Epidermal melanocyte (primary cell): ENCODE measurements around the gene C14orf119.

Experiments
- DNase-seq: peaks from one replicate; pipeline ENCODE4 v3.0.0; 2011; ENCODE audit warnings: low spot score; ENCODE audit not compliant: insufficient read length

Gene C14orf119

GRCh38 chr14:23060536-23061260, 34.6 kb upstream of the C14orf119 start:
- DNase-seq: no peak

- DNase-seq: peak; percentile 64
Measured at GRCh38 chr14:23062002-23062401, 33.3 kb upstream of the C14orf119 start.

- DNase-seq: no peak
Measured at GRCh38 chr14:23063601-23064000, 31.7 kb upstream of the C14orf119 start.

GRCh38 chr14:23066368-23066767, 28.9 kb upstream of the C14orf119 start:
- DNase-seq: no peak

- DNase-seq: no peak
Measured at GRCh38 chr14:23066855-23067744, 28.2 kb upstream of the C14orf119 start.

- no peak for DNase-seq
Measured at GRCh38 chr14:23067847-23068788, 27.2 kb upstream of the C14orf119 start.

GRCh38 chr14:23068789-23069412, 26.4 kb upstream of the C14orf119 start:
- peak; percentile 84 for DNase-seq

- DNase-seq: no peak
Measured at GRCh38 chr14:23069413-23069806, 25.9 kb upstream of the C14orf119 start.

GRCh38 chr14:23070262-23071129, 24.8 kb upstream of the C14orf119 start:
- DNase-seq: no peak

GRCh38 chr14:23071244-23071920, 23.9 kb upstream of the C14orf119 start:
- DNase-seq: peak; percentile 87

GRCh38 chr14:23071921-23072539, 23.3 kb upstream of the C14orf119 start:
- no peak for DNase-seq

GRCh38 chr14:23074906-23075305, 20.4 kb upstream of the C14orf119 start:
- no peak for DNase-seq

- DNase-seq: no peak
Measured at GRCh38 chr14:23076785-23077408, 18.4 kb upstream of the C14orf119 start.

GRCh38 chr14:23077962-23078361, 17.3 kb upstream of the C14orf119 start:
- no peak for DNase-seq

GRCh38 chr14:23078692-23079116, 16.6 kb upstream of the C14orf119 start:
- no peak for DNase-seq

GRCh38 chr14:23079716-23080115, 15.6 kb upstream of the C14orf119 start:
- DNase-seq: no peak

GRCh38 chr14:23080474-23080873, 14.8 kb upstream of the C14orf119 start:
- DNase-seq: no peak

- DNase-seq: no peak
Measured at GRCh38 chr14:23085458-23085857, 9.8 kb upstream of the C14orf119 start.
